ENCODE results near the gene HAUS3.

HAUS3 gene

DNA sequence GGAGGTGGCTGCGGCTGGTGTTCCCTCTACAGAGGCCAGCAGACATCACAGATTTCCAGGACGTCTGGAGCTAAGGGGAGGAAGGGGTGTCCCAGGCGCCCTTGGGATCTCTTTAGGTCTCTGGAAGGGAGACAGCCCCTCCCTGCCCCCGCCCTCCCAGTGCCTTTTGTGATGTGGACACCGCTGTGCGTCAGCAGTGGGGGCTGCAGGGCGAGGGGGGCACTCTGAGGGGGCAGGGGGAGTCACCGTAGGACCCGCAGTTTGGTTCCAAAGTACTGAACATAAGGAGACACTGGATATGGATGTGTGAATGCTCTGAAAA is 45.6 kb upstream of the HAUS3 start:
- H3K4me3 ChIP-seq (ENCODE audit: low read depth, low read length), result no peak overlapping the region
- DNase-seq (ENCODE audit: low read depth), result no peak
- TF ChIP-seq, protein P1, sequence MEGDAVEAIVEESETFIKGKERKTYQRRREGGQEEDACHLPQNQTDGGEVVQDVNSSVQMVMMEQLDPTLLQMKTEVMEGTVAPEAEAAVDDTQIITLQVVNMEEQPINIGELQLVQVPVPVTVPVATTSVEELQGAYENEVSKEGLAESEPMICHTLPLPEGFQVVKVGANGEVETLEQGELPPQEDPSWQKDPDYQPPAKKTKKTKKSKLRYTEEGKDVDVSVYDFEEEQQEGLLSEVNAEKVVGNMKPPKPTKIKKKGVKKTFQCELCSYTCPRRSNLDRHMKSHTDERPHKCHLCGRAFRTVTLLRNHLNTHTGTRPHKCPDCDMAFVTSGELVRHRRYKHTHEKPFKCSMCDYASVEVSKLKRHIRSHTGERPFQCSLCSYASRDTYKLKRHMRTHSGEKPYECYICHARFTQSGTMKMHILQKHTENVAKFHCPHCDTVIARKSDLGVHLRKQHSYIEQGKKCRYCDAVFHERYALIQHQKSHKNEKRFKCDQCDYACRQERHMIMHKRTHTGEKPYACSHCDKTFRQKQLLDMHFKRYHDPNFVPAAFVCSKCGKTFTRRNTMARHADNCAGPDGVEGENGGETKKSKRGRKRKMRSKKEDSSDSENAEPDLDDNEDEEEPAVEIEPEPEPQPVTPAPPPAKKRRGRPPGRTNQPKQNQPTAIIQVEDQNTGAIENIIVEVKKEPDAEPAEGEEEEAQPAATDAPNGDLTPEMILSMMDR (IDR thresholded peaks at IDR 0.05; ENCODE audit: insufficient read depth, low read depth, low read length, missing control alignments), result no peak

DNA sequence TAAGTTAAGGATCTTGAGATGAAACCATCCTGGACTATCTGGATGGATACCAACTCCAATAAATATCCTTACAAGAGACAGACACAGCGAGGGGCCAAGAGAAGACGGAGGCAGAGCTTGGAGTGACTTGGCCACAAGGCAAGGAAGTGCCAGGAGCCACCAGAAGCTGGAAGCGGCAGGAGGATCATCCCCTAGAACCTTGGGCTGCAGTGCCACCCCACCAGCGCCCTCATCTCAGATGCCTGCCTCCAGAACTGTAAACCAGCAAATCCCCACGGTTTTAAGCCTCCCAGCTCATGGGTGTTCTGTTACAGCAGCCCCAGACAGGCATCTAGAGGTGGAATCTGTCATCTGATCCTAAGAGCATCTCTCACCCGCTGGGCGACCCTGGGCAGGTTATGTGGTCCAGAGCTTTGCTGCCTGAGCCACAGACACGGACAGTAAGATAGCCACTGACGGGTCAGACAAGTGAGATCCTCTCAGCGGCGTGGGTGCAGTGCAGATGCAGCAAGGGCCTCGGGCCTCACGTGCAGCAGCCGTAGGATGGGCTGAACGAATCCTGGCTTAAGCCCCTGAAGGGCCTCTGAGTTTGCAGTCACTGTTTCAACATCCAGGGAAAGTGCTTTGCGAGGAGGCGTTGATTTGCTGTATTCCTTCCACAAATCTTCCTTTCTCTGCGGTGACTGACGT is 45.1 kb upstream of the HAUS3 start:
- no peak for DNase-seq (ENCODE audit: low read depth)
- no peak overlapping the region for H3K4me3 ChIP-seq (ENCODE audit: low read depth, low read length)
- TF ChIP-seq, protein P1 (IDR thresholded peaks at IDR 0.05; ENCODE audit: insufficient read depth, low read depth, low read length, missing control alignments), result no peak

DNA sequence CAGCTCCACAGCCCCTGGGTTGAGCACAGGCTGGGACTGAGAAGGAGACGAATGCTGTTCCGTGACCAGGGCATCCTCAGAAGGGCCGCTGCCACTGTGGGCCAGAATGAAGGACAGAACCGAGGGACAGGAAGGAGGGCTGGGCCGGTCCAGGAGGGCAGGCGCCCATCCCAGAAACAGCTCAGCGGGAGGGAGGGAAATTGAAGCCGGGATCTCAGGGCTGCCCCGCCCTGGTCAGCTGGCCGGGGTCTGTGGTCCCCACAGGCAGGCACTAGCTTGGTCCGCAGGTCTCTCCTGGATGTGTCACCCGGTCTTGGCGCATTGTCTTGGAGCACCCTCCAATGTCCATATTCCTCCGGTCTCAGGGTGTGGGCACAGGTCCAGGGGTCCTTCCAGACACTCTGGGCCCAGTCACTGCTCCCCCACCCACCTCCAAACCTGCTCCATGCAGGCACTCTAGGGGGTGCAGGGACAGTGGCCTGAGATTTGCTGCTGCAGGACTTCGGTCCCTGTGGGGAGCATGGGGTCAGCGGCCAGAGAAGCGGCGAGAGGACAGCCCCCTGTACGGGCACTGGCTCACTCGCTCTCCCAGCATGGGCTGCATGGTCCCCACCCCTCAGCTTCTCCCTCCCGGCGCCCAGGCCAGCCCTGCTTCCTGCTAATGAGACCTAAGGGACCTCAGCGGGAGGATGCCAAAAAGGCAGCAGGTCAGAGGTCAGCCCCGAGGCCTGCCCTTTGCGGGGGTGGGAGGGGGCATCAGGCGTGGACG is 43.9 kb upstream of the HAUS3 start:
- DNase-seq (ENCODE audit: low read depth), result no peak
- TF ChIP-seq, protein P1 (IDR thresholded peaks at IDR 0.05; ENCODE audit: insufficient read depth, low read depth, low read length, missing control alignments), result no peak
- no peak overlapping the region for H3K4me3 ChIP-seq (ENCODE audit: low read depth, low read length)

DNA sequence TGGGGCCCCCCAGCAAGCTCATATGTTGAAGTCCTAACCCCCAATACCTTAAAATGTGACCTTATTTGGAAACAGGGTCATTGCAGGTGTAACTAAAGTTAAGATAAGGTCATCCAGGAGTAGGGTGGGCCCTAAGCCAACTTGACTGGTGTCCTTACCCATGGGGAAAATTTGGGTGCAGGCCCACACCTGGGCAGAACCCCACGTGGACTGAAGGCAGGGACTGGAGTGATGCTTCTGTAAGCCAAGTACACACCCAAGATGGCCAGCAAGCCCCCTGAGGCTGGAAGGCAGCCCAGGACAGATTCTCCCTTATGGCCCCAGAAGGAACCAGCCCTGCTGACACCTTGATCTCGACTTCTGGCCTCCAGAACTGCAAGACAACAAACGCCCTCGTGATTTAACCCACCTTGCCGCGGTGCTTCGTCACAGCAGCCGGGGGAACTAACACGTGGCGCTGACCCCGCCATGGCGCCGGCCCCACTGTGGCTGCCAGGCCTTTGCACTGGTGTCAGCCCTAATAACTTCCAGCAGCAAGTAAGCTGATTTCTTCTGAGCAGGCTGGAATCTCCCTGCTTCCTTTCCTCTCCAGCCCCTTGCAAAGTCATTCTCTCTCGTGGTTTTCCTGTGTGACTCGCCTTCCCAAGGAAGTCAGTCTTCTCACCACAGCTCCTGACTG is 43.2 kb upstream of the HAUS3 start:
- TF ChIP-seq, protein P1 (IDR thresholded peaks at IDR 0.05; ENCODE audit: insufficient read depth, low read depth, low read length, missing control alignments), result no peak
- no peak for DNase-seq (ENCODE audit: low read depth)

DNA sequence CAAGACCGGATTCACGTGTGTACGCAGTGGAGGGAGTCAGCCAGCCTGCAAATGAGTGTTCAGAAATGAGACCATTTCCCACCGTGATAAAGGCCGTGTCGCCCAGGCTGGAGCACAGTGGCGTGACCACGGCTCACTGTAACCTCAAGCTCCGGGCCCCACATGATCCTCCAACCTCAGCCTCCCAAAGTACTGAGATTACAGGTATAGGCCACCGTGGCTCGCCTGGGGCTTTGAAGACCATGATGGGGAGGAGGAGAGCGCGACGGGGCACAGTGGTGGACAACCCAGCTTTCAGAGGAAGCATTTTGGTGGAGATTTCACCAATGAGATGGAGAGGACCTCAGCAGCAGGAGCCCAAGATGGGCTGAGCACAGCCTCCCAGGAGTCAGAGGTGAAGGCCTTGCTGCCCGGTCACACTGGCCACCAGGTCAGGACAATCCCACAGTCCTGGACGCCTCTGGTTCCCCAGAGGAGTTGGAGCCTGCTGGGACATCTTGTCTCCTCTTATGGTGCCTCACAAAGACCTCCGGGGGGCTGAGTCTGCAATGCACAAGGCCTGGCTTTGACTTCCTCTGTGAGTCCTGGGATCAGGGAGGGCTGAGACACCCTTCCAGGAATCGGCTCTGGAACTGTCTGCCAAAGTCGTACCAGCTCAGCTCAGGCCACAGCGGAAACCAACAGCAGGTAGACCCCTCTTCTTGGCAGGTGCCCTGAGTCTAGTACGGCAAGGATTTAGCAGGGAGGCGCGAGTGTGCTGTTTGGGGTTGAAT is 42.4 kb upstream of the HAUS3 start:
- DNase-seq (ENCODE audit: low read depth), result no peak
- TF ChIP-seq, protein P1 (IDR thresholded peaks at IDR 0.05; ENCODE audit: insufficient read depth, low read depth, low read length, missing control alignments), result no peak
- no peak overlapping the region for H3K4me3 ChIP-seq (ENCODE audit: low read depth, low read length)

More for the DNA sequence above, 43.2 kb upstream of the HAUS3 start:
- no peak overlapping the region for H3K4me3 ChIP-seq (ENCODE audit: low read depth, low read length)

DNA sequence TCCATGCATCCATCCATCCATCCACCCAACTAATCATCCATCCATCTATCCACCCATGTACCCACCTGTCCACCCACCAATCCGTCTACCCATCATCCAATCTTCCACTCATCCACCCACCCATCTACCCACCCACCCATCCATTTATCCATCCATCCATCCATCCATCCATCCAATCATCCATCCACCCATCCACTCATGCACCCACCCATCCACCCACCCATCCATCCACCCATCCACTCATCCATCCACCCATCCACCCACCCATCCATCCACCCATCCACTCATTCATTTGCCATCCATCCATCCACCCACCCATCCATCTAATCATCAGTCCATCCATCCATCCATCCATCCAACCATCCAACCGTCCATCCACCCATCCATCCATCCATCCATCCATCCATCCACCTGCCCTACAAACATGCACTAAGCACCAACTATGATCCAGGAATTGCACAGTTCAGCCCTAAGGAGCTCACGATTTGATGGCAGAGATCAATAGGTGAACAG is 41.3 kb upstream of the HAUS3 start:
- TF ChIP-seq, protein P1 (IDR thresholded peaks at IDR 0.05; ENCODE audit: insufficient read depth, low read depth, low read length, missing control alignments), result no peak
- DNase-seq (ENCODE audit: low read depth), result no peak
- H3K4me3 ChIP-seq (ENCODE audit: low read depth, low read length), result no peak overlapping the region
